Measurements from ENCODE around the gene DUOX2.
A peak's percentile ranks its signal among the peaks of the same experiment; 100 is the strongest.
"Not testable (repeated sequence)": the region's sequence is repeated elsewhere in the genome, so short reads cannot be mapped to it uniquely, and the experiment has no call there.

Gene DUOX2

GRCh38 chr15:45118996-45119395, 5.0 kb upstream of the DUOX2 start:
- DNase-seq (ENCODE audit: low read depth in 2 of 2) = no peak

- peak; percentile 57 to 70 for DNase-seq (ENCODE audit: low read depth in 2 of 2)
These were observed 4.2 kb upstream of the DUOX2 start for GRCh38 chr15:45118131-45118588.

GRCh38 chr15:45117308-45118130, 3.5 kb upstream of the DUOX2 start:
- no peak for DNase-seq (ENCODE audit: low read depth in 2 of 2)

GRCh38 chr15:45116482-45117307, 2.7 kb upstream of the DUOX2 start:
- DNase-seq (ENCODE audit: low read depth in 2 of 2) = no peak

- DNase-seq (ENCODE audit: low read depth in 2 of 2) = no peak
These were observed 2.1 kb upstream of the DUOX2 start for GRCh38 chr15:45116006-45116481.

- no peak for DNase-seq (ENCODE audit: low read depth in 2 of 2)
These were observed 1.4 kb upstream of the DUOX2 start for GRCh38 chr15:45115312-45115820.

GRCh38 chr15:45114751-45115085, 746 bp upstream of the DUOX2 start:
- no peak for DNase-seq (ENCODE audit: low read depth in 2 of 2)

GRCh38 chr15:45113380-45113990, 487 bp downstream of the DUOX2 start:
- DNase-seq (ENCODE audit: low read depth in 2 of 2) = no peak

GRCh38 chr15:45112591-45113379, 1.2 kb downstream of the DUOX2 start:
- no peak for DNase-seq (ENCODE audit: low read depth in 2 of 2)

- no peak for DNase-seq (ENCODE audit: low read depth in 2 of 2)
These were observed 1.8 kb downstream of the DUOX2 start for GRCh38 chr15:45112143-45112590.

GRCh38 chr15:45111390-45112142, 2.4 kb downstream of the DUOX2 start:
- DNase-seq (ENCODE audit: low read depth in 2 of 2) = no peak

GRCh38 chr15:45110256-45110820, 3.6 kb downstream of the DUOX2 start:
- DNase-seq (ENCODE audit: low read depth in 2 of 2) = no peak

GRCh38 chr15:45107941-45108630, 5.9 kb downstream of the DUOX2 start:
- DNase-seq (ENCODE audit: low read depth in 2 of 2) = no peak

GRCh38 chr15:45106002-45106790, 7.8 kb downstream of the DUOX2 start:
- no peak for DNase-seq (ENCODE audit: low read depth in 2 of 2)

- DNase-seq (ENCODE audit: low read depth in 2 of 2) = no peak
These were observed 8.4 kb downstream of the DUOX2 start for GRCh38 chr15:45105586-45105985.

- DNase-seq (ENCODE audit: low read depth in 2 of 2) = not testable (repeated sequence)
These were observed 9.8 kb downstream of the DUOX2 start for GRCh38 chr15:45104170-45104569.

GRCh38 chr15:45102226-45102625, 11.7 kb downstream of the DUOX2 start:
- DNase-seq (ENCODE audit: low read depth in 2 of 2) = no peak

GRCh38 chr15:45101749-45102148, 12.2 kb downstream of the DUOX2 start:
- DNase-seq (ENCODE audit: low read depth in 2 of 2) = no peak

Measured in stimulated activated CD8-positive, alpha-beta memory T cell treated with anti-CD3 and anti-CD28 coated beads, Interleukin-15, amount 100 ng/mL, for 4 hours (primary cell).